Ascending aorta (tissue), 2 donors: Measurements from ENCODE around the gene REV3L. TPM values are rescaled to one million over a fixed set of nuclear protein-coding genes. Genes with fewer than 3 reads are reported as not detected.
"Not testable (repeated sequence)": the region's sequence is repeated elsewhere in the genome, so short reads cannot be mapped to it uniquely, and the experiment has no call there.

Experiments
- DNase-seq, 2 donors: peaks; one replicate each; pipeline ENCODE4 v3.0.0-alpha.2; 2019; ENCODE audit warnings: low spot score in 2 of 2
- H3K27ac ChIP-seq, 2 donors: fragments of 200-600 bp; sonication (generic); one replicate each; pipeline ENCODE4 v1.5.1; 2016 to 2017; ENCODE audit warnings: mild to moderate bottlenecking in 1 of 2
- H3K27me3 ChIP-seq: fragments of 200-600 bp; sonication (generic); one replicate; pipeline ENCODE4 v1.5.1; 2017
- H3K36me3 ChIP-seq, 2 donors: fragments of 200-600 bp; sonication (generic); one replicate each; pipeline ENCODE4 v1.5.1; 2016
- H3K4me1 ChIP-seq, 2 donors: fragments of 200-600 bp; sonication (generic); one replicate each; pipeline ENCODE4 v1.5.1; 2016 to 2017; ENCODE audit warnings: mild to moderate bottlenecking in 1 of 2
- H3K4me3 ChIP-seq, 2 donors: fragments of 200-600 bp; sonication (generic); one replicate each; pipeline ENCODE4 v1.5.1; 2016 to 2017; ENCODE audit warnings: mild to moderate bottlenecking in 1 of 2
- H3K9me3 ChIP-seq, 2 donors: fragments of 200-600 bp; sonication (generic); one replicate each; pipeline ENCODE4 v1.5.1; 2016
- CTCF ChIP-seq, 3 experiments: fragments of 200-600 bp in 2 of 3; fragments of 450-650 bp in 1 of 3; sonication (generic) in 2 of 3; IDR thresholded peaks; one replicate each; pipeline ENCODE4 v1.5.1; 2016 to 2019; ENCODE audit warnings: antibody characterized with exemption in 3 of 3, mild to moderate bottlenecking in 1 of 3, moderate library complexity in 1 of 3
- intact Hi-C: fragments of 100-400 bp; cut with DNase I; formaldehyde crosslinking; loops from one replicate; pipeline ENCODE4 v1.15.1; 2023
- total RNA-seq: library from RNA; depleted of rRNA; stranded (reverse); fragments of >200 nt; gene quantifications from one replicate; pipeline ENCODE4 v1.1.0, GENCODE V29; 2016

REV3L gene
- total RNA-seq, 1 donor from 2014 or later: 91.5 TPM

DNA sequence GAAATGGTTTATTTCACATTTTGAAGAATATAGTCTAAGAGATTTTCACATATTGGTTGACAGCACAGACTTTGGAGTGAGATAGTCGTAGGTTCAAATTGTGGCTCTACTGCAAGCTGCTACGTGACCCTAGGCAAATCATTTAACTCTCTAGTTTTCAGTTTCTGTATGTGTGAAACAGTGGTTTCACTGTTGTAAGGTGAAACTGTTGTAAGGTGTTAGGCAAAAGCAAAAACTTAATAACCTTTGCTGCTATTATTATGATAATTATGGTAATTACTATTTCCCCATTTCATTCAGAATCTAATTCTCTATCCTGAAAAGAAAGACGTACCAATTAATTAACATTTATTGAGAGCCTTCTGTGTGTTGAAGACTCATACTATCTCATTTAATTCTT, 144.2 kb downstream of the REV3L start:
- no peaks in the 10 kb centered on the region for H3K9me3 ChIP-seq
- TF ChIP-seq CTCF (IDR thresholded peaks at IDR 0.05): no peak
- no peaks in the 10 kb centered on the region for H3K27me3 ChIP-seq
- H3K27ac ChIP-seq: no peak overlapping the region
- intact Hi-C loops: no loop called here
- H3K4me1 ChIP-seq: no peaks in the 10 kb centered on the region
- peaks cover 14 to 21% of the 10 kb centered on the region in 2 donors for H3K36me3 ChIP-seq
- H3K4me3 ChIP-seq: no peak overlapping the region
- no peak for DNase-seq

GRCh38 chr6:111337829-111338236, 145.2 kb downstream of the REV3L start:
- no peak overlapping the region for H3K27ac ChIP-seq
- H3K36me3 ChIP-seq: peaks cover 8 to 23% of the 10 kb centered on the region in 2 donors
- DNase-seq: no peak
- H3K27me3 ChIP-seq: no peaks in the 10 kb centered on the region
- intact Hi-C loops: no loop called here
- TF ChIP-seq CTCF (IDR thresholded peaks at IDR 0.05): no peak
- H3K4me3 ChIP-seq: no peak overlapping the region
- H3K4me1 ChIP-seq: no peaks in the 10 kb centered on the region
- no peaks in the 10 kb centered on the region for H3K9me3 ChIP-seq

DNA sequence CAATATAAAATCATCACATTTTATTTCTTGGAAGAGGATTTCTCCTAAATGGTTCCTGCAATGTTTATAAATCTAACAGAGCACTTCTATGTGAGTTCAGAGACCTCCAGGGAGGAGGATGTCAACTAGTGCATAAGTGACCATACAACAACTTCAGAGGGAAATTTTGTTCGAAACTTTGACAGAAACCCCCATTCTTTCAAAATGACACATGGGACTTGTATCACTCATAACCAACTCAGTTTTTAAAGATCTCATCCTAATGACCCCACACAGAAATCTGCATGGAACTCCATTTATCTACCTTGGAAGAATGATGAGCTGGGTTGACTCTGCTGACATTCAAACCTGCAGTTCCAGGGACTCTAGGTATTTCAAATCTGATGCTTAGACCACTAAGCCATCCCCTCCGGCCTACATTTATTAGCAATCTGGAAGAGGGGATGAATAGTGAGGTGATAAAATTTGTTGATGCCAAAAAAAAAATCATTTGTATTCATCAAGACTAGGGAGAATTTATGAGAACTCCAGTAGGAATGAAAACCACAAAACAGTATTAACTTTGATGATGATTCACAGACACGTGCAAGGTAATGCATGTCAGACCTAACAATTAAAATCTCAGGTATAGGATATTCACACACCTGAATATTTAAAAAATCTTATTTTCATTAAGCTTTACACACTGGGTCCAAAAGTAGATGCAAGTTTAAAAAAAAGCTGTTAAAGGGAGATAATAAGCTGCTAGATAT, 153.0 kb downstream of the REV3L start:
- H3K36me3 ChIP-seq: peaks cover 47 to 65% of the 10 kb centered on the region in 2 donors
- no peaks in the 10 kb centered on the region for H3K4me1 ChIP-seq
- H3K27me3 ChIP-seq: no peaks in the 10 kb centered on the region
- DNase-seq: no peak
- intact Hi-C loops: no loop called here
- no peak overlapping the region for H3K27ac ChIP-seq
- no peak overlapping the region for H3K4me3 ChIP-seq
- no peak for TF ChIP-seq CTCF (IDR thresholded peaks at IDR 0.05)
- no peaks in the 10 kb centered on the region for H3K9me3 ChIP-seq

GRCh38 chr6:111326563-111326962, 156.5 kb downstream of the REV3L start:
- no peak for DNase-seq
- intact Hi-C loops: no loop called here
- Histone ChIP-seq H3K27ac (no peak overlapping the region), H3K4me3 (no peak overlapping the region), H3K36me3 (peaks cover 51 to 60% of the 10 kb centered on the region in 2 donors), H3K27me3 (no peaks in the 10 kb centered on the region), H3K9me3 (no peaks in the 10 kb centered on the region), H3K4me1 (no peaks in the 10 kb centered on the region)
- TF ChIP-seq CTCF (IDR thresholded peaks at IDR 0.05): no peak

DNA sequence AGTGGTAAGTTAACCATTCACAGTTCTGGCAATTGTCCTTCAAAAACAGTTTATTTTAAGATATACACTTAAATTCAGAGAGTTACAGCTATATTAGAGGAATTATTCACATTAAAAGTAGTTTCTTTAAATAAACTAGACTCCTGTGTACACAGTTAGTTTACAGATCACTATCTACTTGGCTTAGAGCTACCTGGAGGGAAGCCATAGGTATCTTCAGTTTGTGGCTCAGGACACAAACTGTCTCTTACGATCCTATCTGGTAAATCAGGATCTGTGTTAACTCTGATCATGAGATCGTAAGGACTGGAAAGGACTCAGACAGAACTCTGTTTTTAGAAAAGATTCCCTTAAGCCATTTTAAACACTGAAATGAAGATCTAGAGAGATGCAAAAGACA, 160.9 kb downstream of the REV3L start:
- intact Hi-C loops: no loop called here
- Histone ChIP-seq H3K4me3 (no peak overlapping the region), H3K27me3 (no peaks in the 10 kb centered on the region), H3K9me3 (no peaks in the 10 kb centered on the region), H3K27ac (no peak overlapping the region), H3K4me1 (no peaks in the 10 kb centered on the region), H3K36me3 (peaks cover 29 to 56% of the 10 kb centered on the region in 2 donors)
- TF ChIP-seq CTCF (IDR thresholded peaks at IDR 0.05): no peak
- DNase-seq: no peak

- H3K9me3 ChIP-seq, H3K4me1 ChIP-seq, DNase-seq, intact Hi-C loops, H3K4me3 ChIP-seq, H3K27ac ChIP-seq, H3K27me3 ChIP-seq: not testable (repeated sequence)
- peaks cover 35 to 70% of the 10 kb centered on the region in 2 donors for H3K36me3 ChIP-seq
Measured at GRCh38 chr6:111307950-111308349, 175.1 kb downstream of the REV3L start.
